NT2/D1 (cell line): ENCODE measurements around the gene GRID2.
"Not testable (repeated sequence)": the region's sequence is repeated elsewhere in the genome, so short reads cannot be mapped to it uniquely, and the experiment has no call there.

Source experiments
- DNase-seq: peaks from one replicate; pipeline ENCODE4 v3.0.0-alpha.2; 2011; ENCODE audit warnings: low read depth, low spot score
- H3K27me3 ChIP-seq: 2 replicates; pipeline ENCODE4 v1.6.0; 2011; ENCODE audit warnings: mild to moderate bottlenecking; ENCODE audit not compliant: insufficient read length, insufficient read depth
- H3K36me3 ChIP-seq: 2 replicates; pipeline ENCODE4 v1.6.1; 2011; ENCODE audit warnings: mild to moderate bottlenecking, low read length, mixed read lengths; ENCODE audit not compliant: insufficient read depth, insufficient read length
- H3K4me1 ChIP-seq: 2 replicates; pipeline ENCODE4 v1.5.1; 2011; ENCODE audit not compliant: insufficient read depth, insufficient read length
- H3K4me3 ChIP-seq: 2 replicates; pipeline ENCODE4 v1.5.1; 2011; ENCODE audit warnings: low read depth; ENCODE audit not compliant: insufficient read length
- H3K9ac ChIP-seq: 2 replicates; pipeline ENCODE4 v1.6.0; 2011; ENCODE audit warnings: low read depth; ENCODE audit not compliant: insufficient read length
- H3K9me3 ChIP-seq: 2 replicates; pipeline ENCODE4 v1.5.1; 2011; ENCODE audit warnings: mild to moderate bottlenecking, low read length; ENCODE audit not compliant: insufficient read depth
- SUZ12 ChIP-seq: IDR thresholded peaks from 2 replicates; pipeline ENCODE4 v1.6.1; 2011; ENCODE audit not compliant: insufficient read length, insufficient read depth; ENCODE audit errors: extremely low read depth
- YY1 ChIP-seq: IDR thresholded peaks from 2 replicates; pipeline ENCODE4 v1.6.1; 2011; ENCODE audit not compliant: insufficient read length, insufficient read depth
- ZNF274 ChIP-seq: IDR thresholded peaks from 2 replicates; pipeline ENCODE4 v1.6.1; 2011; ENCODE audit warnings: mild to moderate bottlenecking, low read depth, low read length

GRID2 gene

GRCh38 chr4:92406488-92406887 lies 102.7 kb downstream of the GRID2 start:
- Histone ChIP-seq H3K9me3 (no peaks in the 10 kb centered on the region), H3K4me3 (no peak overlapping the region), H3K4me1 (no peaks in the 10 kb centered on the region), H3K36me3 (no peaks in the 10 kb centered on the region), H3K9ac (no peak overlapping the region), H3K27me3 (no peaks in the 10 kb centered on the region)
- DNase-seq = no peak
- TF ChIP-seq SUZ12 = no peak
- no peak for TF ChIP-seq ZNF274
- no peak for TF ChIP-seq YY1

GRCh38 chr4:92421920-92422319 lies 118.2 kb downstream of the GRID2 start:
- Histone ChIP-seq H3K27me3 (no peaks in the 10 kb centered on the region), H3K4me3 (no peak overlapping the region), H3K36me3 (no peaks in the 10 kb centered on the region), H3K9ac (no peak overlapping the region), H3K4me1 (no peaks in the 10 kb centered on the region), H3K9me3 (no peaks in the 10 kb centered on the region)
- TF ChIP-seq ZNF274 (no peak), SUZ12 (no peak), YY1 (no peak)
- DNase-seq = no peak

GRCh38 chr4:92433272-92433758 lies 129.5 kb downstream of the GRID2 start:
- H3K9me3 ChIP-seq = peaks cover 12% of the 10 kb centered on the region; the same call in 1 of the 2 replicates
- H3K9ac ChIP-seq = no peak overlapping the region

GRCh38 chr4:92438722-92439121 lies 135.0 kb downstream of the GRID2 start:
- not testable (repeated sequence) for H3K4me1 ChIP-seq, DNase-seq, H3K4me3 ChIP-seq, H3K9ac ChIP-seq, H3K36me3 ChIP-seq, H3K27me3 ChIP-seq, H3K9me3 ChIP-seq

More at GRCh38 chr4:92433272-92433758, 129.5 kb downstream of the GRID2 start:
- Histone ChIP-seq H3K36me3 (no peaks in the 10 kb centered on the region), H3K4me1 (no peaks in the 10 kb centered on the region), H3K27me3 (no peaks in the 10 kb centered on the region), H3K4me3 (no peak overlapping the region)
- DNase-seq = no peak
- no peak for TF ChIP-seq YY1
- TF ChIP-seq SUZ12 = no peak
- no peak for TF ChIP-seq ZNF274

- DNase-seq, H3K36me3 ChIP-seq, H3K9me3 ChIP-seq, H3K9ac ChIP-seq, H3K4me1 ChIP-seq, H3K27me3 ChIP-seq, H3K4me3 ChIP-seq: not testable (repeated sequence)
These were observed 138.4 kb downstream of the GRID2 start for GRCh38 chr4:92442131-92442530.

GRCh38 chr4:92444143-92444843 lies 140.5 kb downstream of the GRID2 start:
- not testable (repeated sequence) for H3K9me3 ChIP-seq, H3K4me1 ChIP-seq, H3K36me3 ChIP-seq, H3K27me3 ChIP-seq, DNase-seq
- peak overlapping the region; percentile 61 for H3K9ac ChIP-seq
- H3K4me3 ChIP-seq = peak overlapping the region; percentile 15

- Histone ChIP-seq H3K36me3 (no peaks in the 10 kb centered on the region), H3K4me3 (no peak overlapping the region), H3K9ac (no peak overlapping the region)
These were observed 141.4 kb downstream of the GRID2 start for GRCh38 chr4:92445127-92445526.

More at GRCh38 chr4:92445127-92445526, 141.4 kb downstream of the GRID2 start:
- H3K27me3 ChIP-seq = no peaks in the 10 kb centered on the region
- no peak for DNase-seq
- no peak for TF ChIP-seq SUZ12
- TF ChIP-seq YY1 = no peak
- TF ChIP-seq ZNF274 = no peak
- no peaks in the 10 kb centered on the region for H3K4me1 ChIP-seq
- no peaks in the 10 kb centered on the region; the same call in 1 of the 2 replicates for H3K9me3 ChIP-seq
